ENCODE data around the gene TBCD.

Gene TBCD

GRCh38 chr17:82929011-82929622 lies 177.3 kb downstream of the TBCD start:
- H3K9me3 ChIP-seq (ENCODE audit: control insufficient read depth in 1 of 2, low read length in 2 of 2): no peaks in the 10 kb centered on the region
- no peak overlapping the region for H3K4me3 ChIP-seq (ENCODE audit: low read depth in 1 of 2, low read length in 2 of 2)
- no peaks in the 10 kb centered on the region for H3K27me3 ChIP-seq (ENCODE audit: control insufficient read depth in 1 of 2, insufficient read depth in 2 of 2, low read length in 2 of 2)
- H3K27ac ChIP-seq (ENCODE audit: low read depth, low read length): no peak overlapping the region
- peaks cover 19 to 75% of the 10 kb centered on the region in 2 donors for H3K36me3 ChIP-seq (ENCODE audit: control insufficient read depth in 1 of 2, insufficient read depth in 2 of 2, low read length in 2 of 2)
- H3K4me1 ChIP-seq (ENCODE audit: control insufficient read depth in 1 of 2, insufficient read depth in 2 of 2, low read length in 2 of 2): no peaks in the 10 kb centered on the region
- no peak overlapping the region for H3K9ac ChIP-seq (ENCODE audit: low read depth in 1 of 2, low read length in 2 of 2)

GRCh38 chr17:82929676-82930042 lies 177.8 kb downstream of the TBCD start:
- no peak overlapping the region for H3K27ac ChIP-seq (ENCODE audit: low read depth, low read length)
- H3K4me1 ChIP-seq (ENCODE audit: control insufficient read depth in 1 of 2, insufficient read depth in 2 of 2, low read length in 2 of 2): no peaks in the 10 kb centered on the region
- H3K36me3 ChIP-seq (ENCODE audit: control insufficient read depth in 1 of 2, insufficient read depth in 2 of 2, low read length in 2 of 2): peaks cover 17 to 70% of the 10 kb centered on the region in 2 donors
- no peak overlapping the region for H3K4me3 ChIP-seq (ENCODE audit: low read depth in 1 of 2, low read length in 2 of 2)
- no peak overlapping the region for H3K9ac ChIP-seq (ENCODE audit: low read depth in 1 of 2, low read length in 2 of 2)
- no peaks in the 10 kb centered on the region for H3K27me3 ChIP-seq (ENCODE audit: control insufficient read depth in 1 of 2, insufficient read depth in 2 of 2, low read length in 2 of 2)
- no peaks in the 10 kb centered on the region for H3K9me3 ChIP-seq (ENCODE audit: control insufficient read depth in 1 of 2, low read length in 2 of 2)

GRCh38 chr17:82930043-82930923 lies 178.4 kb downstream of the TBCD start:
- Histone ChIP-seq H3K27ac (ENCODE audit: low read depth, low read length) (no peak overlapping the region), H3K9ac (ENCODE audit: low read depth in 1 of 2, low read length in 2 of 2) (no peak overlapping the region), H3K4me1 (ENCODE audit: control insufficient read depth in 1 of 2, insufficient read depth in 2 of 2, low read length in 2 of 2) (no peaks in the 10 kb centered on the region), H3K9me3 (ENCODE audit: control insufficient read depth in 1 of 2, low read length in 2 of 2) (no peaks in the 10 kb centered on the region), H3K27me3 (ENCODE audit: control insufficient read depth in 1 of 2, insufficient read depth in 2 of 2, low read length in 2 of 2) (no peaks in the 10 kb centered on the region), H3K4me3 (ENCODE audit: low read depth in 1 of 2, low read length in 2 of 2) (no peak overlapping the region), H3K36me3 (ENCODE audit: control insufficient read depth in 1 of 2, insufficient read depth in 2 of 2, low read length in 2 of 2) (peaks cover 17 to 64% of the 10 kb centered on the region in 2 donors)

- H3K27me3 ChIP-seq (ENCODE audit: control insufficient read depth in 1 of 2, insufficient read depth in 2 of 2, low read length in 2 of 2): no peaks in the 10 kb centered on the region
- H3K4me1 ChIP-seq (ENCODE audit: control insufficient read depth in 1 of 2, insufficient read depth in 2 of 2, low read length in 2 of 2): no peaks in the 10 kb centered on the region
- H3K4me3 ChIP-seq (ENCODE audit: low read depth in 1 of 2, low read length in 2 of 2): no peak overlapping the region
- peaks cover 17 to 59% of the 10 kb centered on the region in 2 donors for H3K36me3 ChIP-seq (ENCODE audit: control insufficient read depth in 1 of 2, insufficient read depth in 2 of 2, low read length in 2 of 2)
- no peak overlapping the region for H3K27ac ChIP-seq (ENCODE audit: low read depth, low read length)
- H3K9ac ChIP-seq (ENCODE audit: low read depth in 1 of 2, low read length in 2 of 2): no peak overlapping the region
- H3K9me3 ChIP-seq (ENCODE audit: control insufficient read depth in 1 of 2, low read length in 2 of 2): no peaks in the 10 kb centered on the region
These were observed 179.2 kb downstream of the TBCD start for GRCh38 chr17:82930924-82931698.

- no peaks in the 10 kb centered on the region for H3K4me1 ChIP-seq (ENCODE audit: control insufficient read depth in 1 of 2, insufficient read depth in 2 of 2, low read length in 2 of 2)
- no peaks in the 10 kb centered on the region for H3K27me3 ChIP-seq (ENCODE audit: control insufficient read depth in 1 of 2, insufficient read depth in 2 of 2, low read length in 2 of 2)
- no peak overlapping the region for H3K4me3 ChIP-seq (ENCODE audit: low read depth in 1 of 2, low read length in 2 of 2)
- H3K36me3 ChIP-seq (ENCODE audit: control insufficient read depth in 1 of 2, insufficient read depth in 2 of 2, low read length in 2 of 2): peaks cover 14 to 51% of the 10 kb centered on the region in 2 donors
- H3K27ac ChIP-seq (ENCODE audit: low read depth, low read length): no peak overlapping the region
- H3K9me3 ChIP-seq (ENCODE audit: control insufficient read depth in 1 of 2, low read length in 2 of 2): no peaks in the 10 kb centered on the region
- no peak overlapping the region for H3K9ac ChIP-seq (ENCODE audit: low read depth in 1 of 2, low read length in 2 of 2)
These were observed 180.0 kb downstream of the TBCD start for GRCh38 chr17:82931699-82932517.

GRCh38 chr17:82932518-82933310 lies 180.8 kb downstream of the TBCD start:
- H3K9ac ChIP-seq (ENCODE audit: low read depth in 1 of 2, low read length in 2 of 2): no peak overlapping the region
- H3K4me3 ChIP-seq (ENCODE audit: low read depth in 1 of 2, low read length in 2 of 2): no peak overlapping the region
- H3K27me3 ChIP-seq (ENCODE audit: control insufficient read depth in 1 of 2, insufficient read depth in 2 of 2, low read length in 2 of 2): no peaks in the 10 kb centered on the region
- no peaks in the 10 kb centered on the region for H3K9me3 ChIP-seq (ENCODE audit: control insufficient read depth in 1 of 2, low read length in 2 of 2)
- no peaks in the 10 kb centered on the region for H3K4me1 ChIP-seq (ENCODE audit: control insufficient read depth in 1 of 2, insufficient read depth in 2 of 2, low read length in 2 of 2)
- H3K36me3 ChIP-seq (ENCODE audit: control insufficient read depth in 1 of 2, insufficient read depth in 2 of 2, low read length in 2 of 2): peaks cover 6 to 51% of the 10 kb centered on the region in 2 donors
- H3K27ac ChIP-seq (ENCODE audit: low read depth, low read length): no peak overlapping the region

- no peaks in the 10 kb centered on the region for H3K27me3 ChIP-seq (ENCODE audit: control insufficient read depth in 1 of 2, insufficient read depth in 2 of 2, low read length in 2 of 2)
- no peak overlapping the region for H3K27ac ChIP-seq (ENCODE audit: low read depth, low read length)
- no peak overlapping the region for H3K9ac ChIP-seq (ENCODE audit: low read depth in 1 of 2, low read length in 2 of 2)
- H3K36me3 ChIP-seq (ENCODE audit: control insufficient read depth in 1 of 2, insufficient read depth in 2 of 2, low read length in 2 of 2): peaks cover 12 to 50% of the 10 kb centered on the region in 2 donors
- no peak overlapping the region for H3K4me3 ChIP-seq (ENCODE audit: low read depth in 1 of 2, low read length in 2 of 2)
- H3K4me1 ChIP-seq (ENCODE audit: control insufficient read depth in 1 of 2, insufficient read depth in 2 of 2, low read length in 2 of 2): no peaks in the 10 kb centered on the region
- H3K9me3 ChIP-seq (ENCODE audit: control insufficient read depth in 1 of 2, low read length in 2 of 2): no peaks in the 10 kb centered on the region
These were observed 182.0 kb downstream of the TBCD start for GRCh38 chr17:82933911-82934310.

GRCh38 chr17:82935966-82936767 lies 184.3 kb downstream of the TBCD start:
- Histone ChIP-seq H3K27ac (ENCODE audit: low read depth, low read length) (no peak overlapping the region), H3K4me1 (ENCODE audit: control insufficient read depth in 1 of 2, insufficient read depth in 2 of 2, low read length in 2 of 2) (no peaks in the 10 kb centered on the region), H3K36me3 (ENCODE audit: control insufficient read depth in 1 of 2, insufficient read depth in 2 of 2, low read length in 2 of 2) (peaks cover 7 to 48% of the 10 kb centered on the region in 2 donors), H3K4me3 (ENCODE audit: low read depth in 1 of 2, low read length in 2 of 2) (no peak overlapping the region), H3K9me3 (ENCODE audit: control insufficient read depth in 1 of 2, low read length in 2 of 2) (no peaks in the 10 kb centered on the region), H3K27me3 (ENCODE audit: control insufficient read depth in 1 of 2, insufficient read depth in 2 of 2, low read length in 2 of 2) (no peaks in the 10 kb centered on the region), H3K9ac (ENCODE audit: low read depth in 1 of 2, low read length in 2 of 2) (no peak overlapping the region)

Measured in duodenal mucosa (tissue), 2 donors.